ENCODE results near the gene ADGRG2.
"Not testable (repeated sequence)": the region's sequence is repeated elsewhere in the genome, so short reads cannot be mapped to it uniquely, and the experiment has no call there.

Gene ADGRG2

GRCh38 chrX:19059067-19059466 lies 63.2 kb downstream of the ADGRG2 start:
- TF ChIP-seq POLR2A (IDR thresholded peaks at IDR 0.05; ENCODE audit: low read depth, low read length) = no peak
- DNase-seq (ENCODE audit: insufficient read length, low spot score) (no peak), FAIRE-seq (no peak)

GRCh38 chrX:19057856-19058255 lies 64.4 kb downstream of the ADGRG2 start:
- TF ChIP-seq POLR2A (IDR thresholded peaks at IDR 0.05; ENCODE audit: low read depth, low read length) = no peak
- DNase-seq (ENCODE audit: insufficient read length, low spot score) (no peak), FAIRE-seq (no peak)

- no peak for FAIRE-seq
These were observed 73.2 kb downstream of the ADGRG2 start for GRCh38 chrX:19049110-19049509.

GRCh38 chrX:19046343-19047215 lies 75.7 kb downstream of the ADGRG2 start:
- peak; percentile 27 for FAIRE-seq
- DNase-seq (ENCODE audit: insufficient read length, low spot score) = peak; percentile 15
- no peak for TF ChIP-seq POLR2A (IDR thresholded peaks at IDR 0.05; ENCODE audit: low read depth, low read length)

More at GRCh38 chrX:19049110-19049509, 73.2 kb downstream of the ADGRG2 start:
- no peak for DNase-seq (ENCODE audit: insufficient read length, low spot score)
- TF ChIP-seq POLR2A (IDR thresholded peaks at IDR 0.05; ENCODE audit: low read depth, low read length) = no peak

GRCh38 chrX:19040373-19040772 lies 81.9 kb downstream of the ADGRG2 start:
- no peak for FAIRE-seq
- no peak for DNase-seq (ENCODE audit: insufficient read length, low spot score)
- no peak for TF ChIP-seq POLR2A (IDR thresholded peaks at IDR 0.05; ENCODE audit: low read depth, low read length)

- TF ChIP-seq POLR2A (IDR thresholded peaks at IDR 0.05; ENCODE audit: low read depth, low read length) = no peak
- DNase-seq (ENCODE audit: insufficient read length, low spot score) = no peak
- FAIRE-seq = no peak
These were observed 88.2 kb downstream of the ADGRG2 start for GRCh38 chrX:19034025-19034424.

- DNase-seq (ENCODE audit: insufficient read length, low spot score) (no peak), FAIRE-seq (no peak)
- TF ChIP-seq POLR2A (IDR thresholded peaks at IDR 0.05; ENCODE audit: low read depth, low read length) = no peak
These were observed 91.5 kb downstream of the ADGRG2 start for GRCh38 chrX:19030805-19031204.

GRCh38 chrX:19028560-19028959 lies 93.7 kb downstream of the ADGRG2 start:
- DNase-seq (ENCODE audit: insufficient read length, low spot score) (no peak), FAIRE-seq (no peak)
- TF ChIP-seq POLR2A (IDR thresholded peaks at IDR 0.05; ENCODE audit: low read depth, low read length) = no peak

- no peak for DNase-seq (ENCODE audit: insufficient read length, low spot score)
- FAIRE-seq = no peak
- no peak for TF ChIP-seq POLR2A (IDR thresholded peaks at IDR 0.05; ENCODE audit: low read depth, low read length)
These were observed 97.9 kb downstream of the ADGRG2 start for GRCh38 chrX:19024366-19024765.

GRCh38 chrX:19019996-19020395 lies 102.3 kb downstream of the ADGRG2 start:
- no peak for FAIRE-seq
- no peak for DNase-seq (ENCODE audit: insufficient read length, low spot score)
- no peak for TF ChIP-seq POLR2A (IDR thresholded peaks at IDR 0.05; ENCODE audit: low read depth, low read length)

GRCh38 chrX:19017271-19017670 lies 105.0 kb downstream of the ADGRG2 start:
- no peak for TF ChIP-seq POLR2A (IDR thresholded peaks at IDR 0.05; ENCODE audit: low read depth, low read length)
- DNase-seq (ENCODE audit: insufficient read length, low spot score) (peak; percentile 1), FAIRE-seq (no peak)

GRCh38 chrX:19016614-19017013 lies 105.7 kb downstream of the ADGRG2 start:
- not testable (repeated sequence) for DNase-seq (ENCODE audit: insufficient read length, low spot score); FAIRE-seq

GRCh38 chrX:19007868-19008267 lies 114.4 kb downstream of the ADGRG2 start:
- DNase-seq (ENCODE audit: insufficient read length, low spot score) = no peak
- no peak for TF ChIP-seq POLR2A (IDR thresholded peaks at IDR 0.05; ENCODE audit: low read depth, low read length)
- FAIRE-seq = no peak

- DNase-seq (ENCODE audit: insufficient read length, low spot score) (no peak), FAIRE-seq (no peak)
- no peak for TF ChIP-seq POLR2A (IDR thresholded peaks at IDR 0.05; ENCODE audit: low read depth, low read length)
These were observed 115.3 kb downstream of the ADGRG2 start for GRCh38 chrX:19007011-19007410.

GRCh38 chrX:19005909-19006308 lies 116.4 kb downstream of the ADGRG2 start:
- DNase-seq (ENCODE audit: insufficient read length, low spot score) = no peak
- no peak for TF ChIP-seq POLR2A (IDR thresholded peaks at IDR 0.05; ENCODE audit: low read depth, low read length)
- no peak for FAIRE-seq

Measured in H54 (cell line).